HL-60 (cell line): Measurements from ENCODE around the gene CAMTA1.

Experiments used
- DNase-seq, 2 experiments: peaks; one replicate each; pipeline ENCODE4 v3.0.0-alpha.2; 2010 to 2020; ENCODE audit warnings: low read depth in 1 of 2, low spot score in 1 of 2
- H3K27ac ChIP-seq: fragments of 250-450 bp; sonication (Bioruptor Pico); replicated peaks from 2 replicates; pipeline ENCODE4 v1.5.1; 2020; ENCODE audit warnings: mild to moderate bottlenecking, moderate library complexity
- H3K27me3 ChIP-seq: fragments of 250-450 bp; sonication (Bioruptor Pico); 2 replicates; pipeline ENCODE4 v1.5.1; 2021; ENCODE audit warnings: mild to moderate bottlenecking, moderate library complexity; ENCODE audit not compliant: insufficient read depth, poor library complexity, severe bottlenecking
- H3K4me3 ChIP-seq: replicated peaks from 2 replicates; pipeline ENCODE4 v1.5.1; 2011; ENCODE audit warnings: mild to moderate bottlenecking, control low read depth, low read length; ENCODE audit not compliant: insufficient read depth
- GABPA ChIP-seq: IDR thresholded peaks from 2 replicates; pipeline ENCODE4 v1.6.1; 2012; ENCODE audit warnings: low read depth
- POLR2AphosphoS5 ChIP-seq: IDR thresholded peaks from 2 replicates; pipeline ENCODE4 v1.6.1; 2012; ENCODE audit warnings: low read depth
- REST ChIP-seq: IDR thresholded peaks from 2 replicates; pipeline ENCODE4 v1.6.1; 2012; ENCODE audit warnings: low read depth; ENCODE audit not compliant: insufficient replicate concordance
- SPI1 ChIP-seq: IDR thresholded peaks from 2 replicates; pipeline ENCODE4 v1.6.1; 2012; ENCODE audit warnings: low read depth, mild to moderate bottlenecking, borderline replicate concordance
- TF ChIP-seq, protein P1 (sequence below): IDR thresholded peaks from one replicate; pipeline ENCODE4 v1.5.1; 2011; ENCODE audit warnings: low read length, control low read depth, inconsistent platforms; ENCODE audit not compliant: insufficient read depth

Gene CAMTA1

GRCh38 chr1:6864166-6864565 is 78.9 kb downstream of the CAMTA1 start:
- H3K27ac ChIP-seq = no peak overlapping the region
- H3K4me3 ChIP-seq = no peak overlapping the region
- DNase-seq = no peak
- no peaks in the 10 kb centered on the region for H3K27me3 ChIP-seq
- TF ChIP-seq REST (no peak), SPI1 (no peak)

GRCh38 chr1:6866825-6867224 is 81.6 kb downstream of the CAMTA1 start:
- DNase-seq = no peak
- TF ChIP-seq, protein P1, sequence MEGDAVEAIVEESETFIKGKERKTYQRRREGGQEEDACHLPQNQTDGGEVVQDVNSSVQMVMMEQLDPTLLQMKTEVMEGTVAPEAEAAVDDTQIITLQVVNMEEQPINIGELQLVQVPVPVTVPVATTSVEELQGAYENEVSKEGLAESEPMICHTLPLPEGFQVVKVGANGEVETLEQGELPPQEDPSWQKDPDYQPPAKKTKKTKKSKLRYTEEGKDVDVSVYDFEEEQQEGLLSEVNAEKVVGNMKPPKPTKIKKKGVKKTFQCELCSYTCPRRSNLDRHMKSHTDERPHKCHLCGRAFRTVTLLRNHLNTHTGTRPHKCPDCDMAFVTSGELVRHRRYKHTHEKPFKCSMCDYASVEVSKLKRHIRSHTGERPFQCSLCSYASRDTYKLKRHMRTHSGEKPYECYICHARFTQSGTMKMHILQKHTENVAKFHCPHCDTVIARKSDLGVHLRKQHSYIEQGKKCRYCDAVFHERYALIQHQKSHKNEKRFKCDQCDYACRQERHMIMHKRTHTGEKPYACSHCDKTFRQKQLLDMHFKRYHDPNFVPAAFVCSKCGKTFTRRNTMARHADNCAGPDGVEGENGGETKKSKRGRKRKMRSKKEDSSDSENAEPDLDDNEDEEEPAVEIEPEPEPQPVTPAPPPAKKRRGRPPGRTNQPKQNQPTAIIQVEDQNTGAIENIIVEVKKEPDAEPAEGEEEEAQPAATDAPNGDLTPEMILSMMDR = no peak
- TF ChIP-seq SPI1 (no peak), REST (no peak), GABPA (no peak), POLR2AphosphoS5 (no peak)
- no peaks in the 10 kb centered on the region for H3K27me3 ChIP-seq
- H3K27ac ChIP-seq = no peak overlapping the region
- no peak overlapping the region for H3K4me3 ChIP-seq

GRCh38 chr1:6867321-6867720 is 82.1 kb downstream of the CAMTA1 start:
- H3K4me3 ChIP-seq = no peak overlapping the region
- no peak for DNase-seq
- no peaks in the 10 kb centered on the region for H3K27me3 ChIP-seq
- TF ChIP-seq SPI1 = no peak
- no peak for TF ChIP-seq POLR2AphosphoS5
- no peak for TF ChIP-seq REST
- H3K27ac ChIP-seq = no peak overlapping the region

DNA sequence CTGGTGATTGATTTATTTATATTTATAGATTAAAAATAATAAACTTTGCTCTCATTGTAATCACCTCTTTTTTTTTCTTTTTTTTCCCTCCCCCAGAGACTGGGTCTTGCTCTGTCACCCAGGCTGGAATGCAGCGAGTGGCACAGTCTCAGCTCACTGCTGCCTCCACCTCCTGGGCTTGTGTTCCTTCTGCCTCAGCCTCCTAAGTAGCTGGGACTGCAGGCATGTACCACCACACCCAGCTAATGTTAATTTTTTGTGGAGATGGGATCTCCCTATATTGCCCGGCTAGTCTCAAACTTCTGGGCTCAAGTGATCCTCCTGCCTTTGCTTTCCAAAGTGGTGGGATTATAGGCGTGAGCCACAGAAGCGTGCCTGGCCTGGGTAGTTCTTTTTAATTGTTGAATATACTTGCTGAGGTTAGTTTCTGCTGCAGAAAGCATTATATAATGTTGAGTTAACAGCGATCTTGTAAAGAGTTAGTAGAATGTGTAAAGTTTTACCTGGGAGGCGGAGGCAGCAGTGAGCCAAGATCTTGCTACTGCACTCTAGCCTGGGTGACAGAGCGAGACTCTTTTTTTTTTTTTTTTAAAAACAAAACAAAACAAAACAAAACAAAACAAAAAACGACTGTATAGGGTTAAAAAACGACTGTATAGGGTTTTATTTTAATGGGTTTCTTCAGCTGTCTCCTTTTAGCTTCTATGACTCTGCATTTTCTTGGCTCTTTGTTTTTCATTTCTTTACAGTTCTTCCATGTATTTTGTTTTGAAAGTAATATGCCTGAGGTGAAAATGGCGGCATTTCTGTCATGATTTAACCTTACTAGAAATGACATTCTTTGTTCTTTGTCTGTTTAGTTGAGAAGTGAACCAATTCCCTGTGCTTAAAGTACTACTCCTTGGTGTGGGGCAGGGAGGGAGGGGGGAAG is 82.7 kb downstream of the CAMTA1 start:
- Histone ChIP-seq H3K27ac (no peak overlapping the region), H3K4me3 (no peak overlapping the region), H3K27me3 (no peaks in the 10 kb centered on the region)
- DNase-seq = no peak
- no peak for TF ChIP-seq GABPA
- TF ChIP-seq, protein P1 = no peak
- no peak for TF ChIP-seq POLR2AphosphoS5
- no peak for TF ChIP-seq SPI1
- TF ChIP-seq REST = no peak
